Measurements from ENCODE around the gene B3GALT6.
"Not testable (repeated sequence)": the region's sequence is repeated elsewhere in the genome, so short reads cannot be mapped to it uniquely, and the experiment has no call there.

The B3GALT6 gene

GRCh38 chr1:1232208-1232795 is at the start of gene B3GALT6:
B3GALT6 (plus strand) TSS chr1:1232237; CDS start chr1:1232279, 42 bp downstream.
- DNase-seq: no peak

- DNase-seq: no peak
Observed at GRCh38 chr1:1182491-1183220, 49.4 kb upstream of the B3GALT6 start.

- no peak for DNase-seq
Observed at GRCh38 chr1:1183221-1183747, 48.8 kb upstream of the B3GALT6 start.

GRCh38 chr1:1183833-1184775 is 47.9 kb upstream of the B3GALT6 start:
- no peak for DNase-seq

- no peak for DNase-seq
Observed at GRCh38 chr1:1185101-1185765, 46.8 kb upstream of the B3GALT6 start.

GRCh38 chr1:1187938-1188337 is 44.1 kb upstream of the B3GALT6 start:
- no peak for DNase-seq

- DNase-seq: no peak
Observed at GRCh38 chr1:1189111-1189510, 42.9 kb upstream of the B3GALT6 start.

- no peak for DNase-seq
Observed at GRCh38 chr1:1191734-1192133, 40.3 kb upstream of the B3GALT6 start.

GRCh38 chr1:1194723-1195122 is 37.3 kb upstream of the B3GALT6 start:
- DNase-seq: no peak

- DNase-seq: not testable (repeated sequence)
Observed at GRCh38 chr1:1195726-1196125, 36.3 kb upstream of the B3GALT6 start.

GRCh38 chr1:1196431-1197187 is 35.4 kb upstream of the B3GALT6 start:
- DNase-seq: no peak

GRCh38 chr1:1197188-1197500 is 34.9 kb upstream of the B3GALT6 start:
- DNase-seq: no peak

GRCh38 chr1:1197551-1198422 is 34.2 kb upstream of the B3GALT6 start:
- DNase-seq: no peak

GRCh38 chr1:1198423-1199140 is 33.5 kb upstream of the B3GALT6 start:
- no peak for DNase-seq

- DNase-seq: no peak
Observed at GRCh38 chr1:1199141-1199960, 32.7 kb upstream of the B3GALT6 start.

- no peak for DNase-seq
Observed at GRCh38 chr1:1199961-1200875, 31.8 kb upstream of the B3GALT6 start.

- peak; percentile 49 for DNase-seq
Observed at GRCh38 chr1:1200876-1201810, 30.9 kb upstream of the B3GALT6 start.

Data from NCI-H146 (cell line).